Activated naive CD8-positive, alpha-beta T cell treated with anti-CD3 and anti-CD28 coated beads, Interleukin-2, amount 10 ng/mL, durations not matched to agents 7 days and 5 days (primary cell): ENCODE results near the gene POT1. TPM values are rescaled to one million over a fixed set of nuclear protein-coding genes. Genes with fewer than 3 reads are reported as not detected.

Experiments used
- ATAC-seq: fragments of 150-1000 bp; cut with Tn5 transposase; one replicate; pipeline ENCODE4 v1.10.0; 2021; ENCODE audit warnings: low read depth, moderate library complexity
- POLR2A ChIA-PET: fragments of 350-600 bp; sonication (Branson Sonifier 250); formaldehyde crosslinking; loops from one replicate; lab custom pipeline; 2021; ENCODE audit warnings: antibody characterized with exemption; lab: Charles Lee
- DNase-seq: peaks from one replicate; pipeline ENCODE4 v3.0.0; 2021
- H3K27ac Mint-ChIP-seq: one replicate; pipeline ENCODE4 v1.8.0; 2022; ENCODE audit warnings: mild to moderate bottlenecking, mixed read lengths
- H3K27me3 Mint-ChIP-seq: one replicate; pipeline ENCODE4 v1.8.0; 2022; ENCODE audit warnings: mild to moderate bottlenecking, moderate library complexity, mixed read lengths
- H3K36me3 Mint-ChIP-seq: one replicate; pipeline ENCODE4 v1.8.0; 2021; ENCODE audit warnings: mild to moderate bottlenecking, mixed read lengths
- H3K4me1 Mint-ChIP-seq: one replicate; pipeline ENCODE4 v1.8.0; 2021; ENCODE audit warnings: mixed read lengths
- H3K4me3 Mint-ChIP-seq: one replicate; pipeline ENCODE4 v1.8.0; 2022; ENCODE audit warnings: mild to moderate bottlenecking, moderate library complexity, mixed read lengths
- H3K9me3 Mint-ChIP-seq: one replicate; pipeline ENCODE4 v1.8.0; 2021; ENCODE audit warnings: mixed read lengths
- total RNA-seq, 2 experiments: library from RNA; stranded (reverse); gene quantifications; one replicate each; pipeline ENCODE4 v1.2.3, GENCODE V29; 2021

Gene POT1
- total RNA-seq, 2 experiments from 2014 or later = 36.3 to 39.1 TPM

DNA sequence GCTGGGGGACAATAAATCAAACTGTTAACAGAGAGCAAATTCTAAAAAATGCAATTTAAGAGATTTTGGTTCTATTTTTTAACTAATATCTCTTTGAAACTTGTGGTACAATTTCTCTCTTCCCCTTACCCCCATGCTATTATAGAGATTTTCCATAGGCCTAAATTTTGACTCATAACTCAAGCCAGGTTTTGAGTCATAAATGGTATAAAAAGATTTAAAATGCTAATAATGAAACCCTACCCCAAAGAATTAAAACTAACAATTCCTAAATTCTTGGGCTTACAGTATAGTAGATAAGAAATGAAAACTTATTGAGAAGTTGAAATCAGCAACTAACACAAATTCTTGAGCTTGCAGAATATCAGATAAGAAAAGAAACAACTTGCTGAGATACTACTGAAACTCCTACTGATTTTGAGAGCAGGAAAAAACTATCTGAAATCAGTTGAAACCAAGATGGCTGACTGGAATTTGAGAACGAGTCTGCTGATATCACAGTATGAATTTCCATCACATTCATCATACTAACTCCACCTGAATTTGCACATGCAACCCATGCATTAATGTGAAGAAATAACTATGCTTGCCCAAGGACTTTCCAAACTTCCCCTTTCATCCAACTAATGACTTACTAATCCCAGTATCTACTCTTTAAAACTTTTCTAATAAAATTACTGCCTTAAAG lies 36.3 kb downstream of the POT1 start:
- Mint-ChIP-seq H3K9me3 (no peaks in the 10 kb centered on the region), H3K4me1 (peaks cover 2% of the 10 kb centered on the region), H3K4me3 (no peak overlapping the region), H3K27me3 (no peaks in the 10 kb centered on the region), H3K36me3 (peaks cover 43% of the 10 kb centered on the region), H3K27ac (no peak overlapping the region)
- DNase-seq = no peak
- POLR2A ChIA-PET = no interaction called here
- no peak for ATAC-seq

GRCh38 chr7:124887247-124887646 lies 42.4 kb downstream of the POT1 start:
- Mint-ChIP-seq H3K9me3 (no peaks in the 10 kb centered on the region), H3K4me1 (no peaks in the 10 kb centered on the region), H3K27ac (no peak overlapping the region), H3K27me3 (no peaks in the 10 kb centered on the region), H3K36me3 (peaks cover 19% of the 10 kb centered on the region), H3K4me3 (no peak overlapping the region)
- POLR2A ChIA-PET = no interaction called here
- no peak for DNase-seq
- ATAC-seq = no peak

- DNase-seq (no peak), ATAC-seq (no peak)
- Mint-ChIP-seq H3K36me3 (peaks cover 6% of the 10 kb centered on the region), H3K9me3 (no peaks in the 10 kb centered on the region), H3K4me1 (no peaks in the 10 kb centered on the region), H3K4me3 (no peak overlapping the region), H3K27me3 (no peaks in the 10 kb centered on the region), H3K27ac (no peak overlapping the region)
- POLR2A ChIA-PET = no interaction called here
These were observed 47.6 kb downstream of the POT1 start for GRCh38 chr7:124881981-124882380.

GRCh38 chr7:124879771-124880170 lies 49.9 kb downstream of the POT1 start:
- H3K27ac Mint-ChIP-seq = no peak overlapping the region
- no peaks in the 10 kb centered on the region for H3K4me1 Mint-ChIP-seq
- no peaks in the 10 kb centered on the region for H3K9me3 Mint-ChIP-seq
- H3K36me3 Mint-ChIP-seq = peaks cover 8% of the 10 kb centered on the region
- POLR2A ChIA-PET = no interaction called here
- ATAC-seq (no peak), DNase-seq (no peak)
- no peaks in the 10 kb centered on the region for H3K27me3 Mint-ChIP-seq
- H3K4me3 Mint-ChIP-seq = no peak overlapping the region

DNA sequence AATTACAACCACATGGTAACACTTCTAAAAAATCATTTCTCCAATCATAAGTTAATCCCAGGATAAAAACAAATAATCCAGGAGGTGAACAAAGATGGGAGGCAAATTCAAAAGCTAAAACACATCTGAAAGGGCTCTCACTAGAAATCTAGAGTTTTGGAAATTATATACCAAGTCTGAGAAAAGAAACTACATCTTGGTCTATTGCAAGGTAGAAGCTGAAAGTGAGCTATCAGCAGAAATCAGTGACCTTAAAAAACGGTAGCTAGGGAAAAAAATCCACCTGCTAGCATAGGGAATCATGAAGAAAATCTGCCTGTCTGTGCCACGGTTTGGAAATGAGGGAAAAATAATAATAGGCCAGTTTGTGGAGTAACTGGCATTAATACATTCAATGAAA lies 50.5 kb downstream of the POT1 start:
- POLR2A ChIA-PET = interaction anchor here (0.6 kb wide), 1 partner anchor 1306 kb away, joined by 3 read pairs; no protein-coding TSS in a partner anchor
- H3K9me3 Mint-ChIP-seq = no peaks in the 10 kb centered on the region
- H3K27me3 Mint-ChIP-seq = no peaks in the 10 kb centered on the region
- no peak overlapping the region for H3K4me3 Mint-ChIP-seq
- ATAC-seq (no peak), DNase-seq (no peak)
- peaks cover 9% of the 10 kb centered on the region for H3K36me3 Mint-ChIP-seq
- H3K4me1 Mint-ChIP-seq = no peaks in the 10 kb centered on the region
- no peak overlapping the region for H3K27ac Mint-ChIP-seq

GRCh38 chr7:124874644-124875163 lies 54.9 kb downstream of the POT1 start:
- Mint-ChIP-seq H3K4me3 (no peak overlapping the region), H3K9me3 (no peaks in the 10 kb centered on the region), H3K27ac (no peak overlapping the region), H3K4me1 (no peaks in the 10 kb centered on the region), H3K27me3 (no peaks in the 10 kb centered on the region), H3K36me3 (peaks cover 19% of the 10 kb centered on the region)
- DNase-seq (no peak), ATAC-seq (no peak)
- POLR2A ChIA-PET = no interaction called here

DNA sequence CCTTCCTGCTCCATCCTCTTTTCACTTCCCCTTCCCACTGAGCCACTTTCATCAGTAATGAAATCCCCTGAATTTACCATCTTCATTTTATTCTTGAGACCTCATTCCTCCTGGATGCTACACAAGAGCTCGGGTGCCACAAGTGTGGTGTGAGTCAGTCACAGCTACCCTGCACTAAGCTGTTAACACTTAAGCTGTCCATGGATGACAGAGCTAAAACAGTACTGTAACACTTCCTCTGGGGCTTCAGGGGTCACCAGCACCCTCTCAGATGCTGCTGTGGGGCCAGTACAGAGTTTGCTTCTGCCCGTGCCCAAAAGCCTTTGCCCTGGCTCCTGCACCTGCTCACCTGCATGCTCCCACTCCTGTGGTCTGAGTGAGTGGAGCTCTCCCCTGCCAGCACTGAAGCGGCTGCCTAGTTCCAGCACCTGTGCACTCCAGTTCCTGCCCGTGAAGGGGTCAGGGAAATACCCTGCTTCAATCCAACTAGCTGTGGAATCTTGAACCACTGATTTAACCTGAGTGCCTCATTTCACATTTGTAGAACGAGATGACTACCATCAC lies 71.9 kb downstream of the POT1 start:
- ATAC-seq (no peak), DNase-seq (no peak)
- no peaks in the 10 kb centered on the region for H3K9me3 Mint-ChIP-seq
- POLR2A ChIA-PET = no interaction called here
- no peak overlapping the region for H3K4me3 Mint-ChIP-seq
- no peaks in the 10 kb centered on the region for H3K27me3 Mint-ChIP-seq
- no peaks in the 10 kb centered on the region for H3K4me1 Mint-ChIP-seq
- H3K27ac Mint-ChIP-seq = no peak overlapping the region
- peaks cover 13% of the 10 kb centered on the region for H3K36me3 Mint-ChIP-seq

DNA sequence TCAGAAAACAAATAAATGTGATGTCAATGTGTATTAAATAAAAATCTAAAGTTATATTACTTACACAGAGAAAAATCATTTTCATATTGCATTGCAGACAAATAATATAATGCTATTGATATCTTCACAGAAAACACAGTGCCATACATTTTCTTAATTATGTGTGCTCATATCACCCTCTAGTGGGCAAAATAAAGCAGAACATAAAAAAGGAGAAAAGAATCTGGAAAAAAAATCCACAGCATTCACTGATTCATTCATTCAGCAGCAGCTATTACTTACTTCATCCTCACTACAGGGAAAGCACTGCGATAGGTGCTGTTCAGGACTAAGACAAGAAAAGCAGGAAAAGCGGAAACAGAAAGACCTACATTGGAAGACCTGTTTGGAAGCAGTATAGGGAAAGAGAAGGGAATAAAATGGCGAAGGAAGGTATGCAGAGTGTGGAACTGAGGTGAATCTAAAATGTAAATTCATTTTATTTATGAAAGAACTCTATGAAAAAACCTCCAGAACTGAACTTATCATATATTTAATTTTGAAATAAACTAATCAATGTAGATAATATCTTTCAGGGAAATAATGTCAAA lies 73.2 kb downstream of the POT1 start:
- Mint-ChIP-seq H3K27ac (no peak overlapping the region), H3K9me3 (no peaks in the 10 kb centered on the region), H3K4me1 (no peaks in the 10 kb centered on the region), H3K27me3 (no peaks in the 10 kb centered on the region), H3K4me3 (no peak overlapping the region), H3K36me3 (peaks cover 10% of the 10 kb centered on the region)
- ATAC-seq (no peak), DNase-seq (no peak)
- POLR2A ChIA-PET = no interaction called here

GRCh38 chr7:124843336-124843735 lies 86.3 kb downstream of the POT1 start:
- Mint-ChIP-seq H3K9me3 (no peaks in the 10 kb centered on the region), H3K4me3 (no peak overlapping the region), H3K27me3 (no peaks in the 10 kb centered on the region), H3K36me3 (peaks cover 9% of the 10 kb centered on the region), H3K4me1 (no peaks in the 10 kb centered on the region), H3K27ac (peak overlapping the region; percentile 20)
- DNase-seq = no peak
- no peak for ATAC-seq
- POLR2A ChIA-PET = no interaction called here

- Mint-ChIP-seq H3K4me3 (no peak overlapping the region), H3K4me1 (no peaks in the 10 kb centered on the region), H3K36me3 (peaks cover 6% of the 10 kb centered on the region), H3K9me3 (no peaks in the 10 kb centered on the region), H3K27me3 (no peaks in the 10 kb centered on the region), H3K27ac (no peak overlapping the region)
- ATAC-seq (no peak), DNase-seq (no peak)
- POLR2A ChIA-PET = no interaction called here
These were observed 89.2 kb downstream of the POT1 start for GRCh38 chr7:124840435-124840834.

DNA sequence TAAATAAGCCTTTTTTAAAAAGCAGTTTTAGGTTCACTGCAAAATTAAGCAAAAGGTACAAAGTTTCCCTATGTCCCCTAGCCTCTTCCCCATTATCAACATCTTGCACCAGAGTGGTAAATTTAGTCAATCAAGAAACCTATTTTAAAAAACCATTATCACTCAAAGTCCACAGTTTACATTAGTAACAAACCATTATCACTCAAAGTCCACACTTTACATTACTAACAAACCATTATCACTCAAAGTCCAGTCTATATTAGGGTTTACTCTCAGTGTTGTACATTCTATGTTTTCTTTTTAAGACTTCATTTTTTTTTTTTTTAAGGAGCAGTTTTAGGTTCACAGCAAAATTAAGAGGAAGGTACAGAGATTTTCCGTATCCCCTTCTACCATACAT lies 89.9 kb downstream of the POT1 start:
- Mint-ChIP-seq H3K4me3 (no peak overlapping the region), H3K27me3 (no peaks in the 10 kb centered on the region), H3K27ac (no peak overlapping the region), H3K9me3 (no peaks in the 10 kb centered on the region), H3K36me3 (peaks cover 10% of the 10 kb centered on the region), H3K4me1 (no peaks in the 10 kb centered on the region)
- ATAC-seq = no peak
- POLR2A ChIA-PET = no interaction called here
- no peak for DNase-seq

DNA sequence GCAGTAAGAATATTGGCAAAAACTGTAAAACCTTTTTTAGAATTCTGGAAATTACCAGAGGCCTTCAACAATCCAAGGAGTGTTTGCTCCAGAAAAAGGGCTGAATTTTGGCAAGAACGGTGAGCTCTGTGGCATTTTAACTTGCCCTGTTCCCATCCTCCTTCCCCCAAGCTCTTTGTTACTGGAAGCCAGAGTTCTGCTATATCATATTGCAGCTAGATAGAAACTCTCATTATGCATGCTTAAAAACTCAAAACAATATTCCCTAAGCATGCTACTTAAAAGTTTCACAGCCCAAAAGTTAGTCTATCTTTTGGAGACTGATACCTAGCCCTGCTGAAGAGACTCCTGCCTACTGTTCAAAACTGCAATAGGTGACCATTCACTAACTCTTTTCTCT lies 93.5 kb downstream of the POT1 start:
- Mint-ChIP-seq H3K4me1 (peaks cover 3% of the 10 kb centered on the region), H3K4me3 (no peak overlapping the region), H3K27ac (no peak overlapping the region), H3K9me3 (no peaks in the 10 kb centered on the region), H3K27me3 (no peaks in the 10 kb centered on the region), H3K36me3 (peaks cover 22% of the 10 kb centered on the region)
- ATAC-seq (no peak), DNase-seq (no peak)
- POLR2A ChIA-PET = no interaction called here

- no peak for ATAC-seq
- POLR2A ChIA-PET = no interaction called here
- peaks cover 10% of the 10 kb centered on the region for H3K36me3 Mint-ChIP-seq
- peaks cover 4% of the 10 kb centered on the region for H3K27me3 Mint-ChIP-seq
- H3K4me1 Mint-ChIP-seq = peaks cover 4% of the 10 kb centered on the region
- no peak overlapping the region for H3K4me3 Mint-ChIP-seq
- no peak for DNase-seq
- H3K27ac Mint-ChIP-seq = no peak overlapping the region
- peaks cover 2% of the 10 kb centered on the region for H3K9me3 Mint-ChIP-seq
These were observed 110.8 kb downstream of the POT1 start for GRCh38 chr7:124818807-124819206.
